DOHH2 (cell line): Measurements from ENCODE around the gene CARNS1.

Experiments
- EZH2phosphoT487 ChIP-seq: fragments of 200-600 bp; sonication (generic); IDR thresholded peaks from 2 replicates; pipeline ENCODE4 v1.6.1; 2017; ENCODE audit warnings: borderline replicate concordance, mild to moderate bottlenecking, antibody characterized with exemption, low read length, moderate library complexity, mixed read lengths
- TF ChIP-seq, protein P1 (sequence below): fragments of 200-600 bp; sonication (generic); IDR thresholded peaks from one replicate; pipeline ENCODE4 v1.5.1; 2014; ENCODE audit warnings: antibody characterized with exemption, mild to moderate bottlenecking, low read depth, low read length; ENCODE audit not compliant: poor library complexity, severe bottlenecking

- TF ChIP-seq EZH2phosphoT487, result no peak
- TF ChIP-seq, protein P1, sequence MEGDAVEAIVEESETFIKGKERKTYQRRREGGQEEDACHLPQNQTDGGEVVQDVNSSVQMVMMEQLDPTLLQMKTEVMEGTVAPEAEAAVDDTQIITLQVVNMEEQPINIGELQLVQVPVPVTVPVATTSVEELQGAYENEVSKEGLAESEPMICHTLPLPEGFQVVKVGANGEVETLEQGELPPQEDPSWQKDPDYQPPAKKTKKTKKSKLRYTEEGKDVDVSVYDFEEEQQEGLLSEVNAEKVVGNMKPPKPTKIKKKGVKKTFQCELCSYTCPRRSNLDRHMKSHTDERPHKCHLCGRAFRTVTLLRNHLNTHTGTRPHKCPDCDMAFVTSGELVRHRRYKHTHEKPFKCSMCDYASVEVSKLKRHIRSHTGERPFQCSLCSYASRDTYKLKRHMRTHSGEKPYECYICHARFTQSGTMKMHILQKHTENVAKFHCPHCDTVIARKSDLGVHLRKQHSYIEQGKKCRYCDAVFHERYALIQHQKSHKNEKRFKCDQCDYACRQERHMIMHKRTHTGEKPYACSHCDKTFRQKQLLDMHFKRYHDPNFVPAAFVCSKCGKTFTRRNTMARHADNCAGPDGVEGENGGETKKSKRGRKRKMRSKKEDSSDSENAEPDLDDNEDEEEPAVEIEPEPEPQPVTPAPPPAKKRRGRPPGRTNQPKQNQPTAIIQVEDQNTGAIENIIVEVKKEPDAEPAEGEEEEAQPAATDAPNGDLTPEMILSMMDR, result no peak
Observed at GRCh38 chr11:67441731-67442351, 26.4 kb downstream of the CARNS1 start.
